Activated T-cell treated with anti-CD3 and anti-CD28 coated beads for 24 hours (primary cell): ENCODE results near the gene THYN1.
A peak's percentile ranks its signal among the peaks of the same experiment; 100 is the strongest.

Source experiments
- DNase-seq: peaks from one replicate; pipeline ENCODE4 v3.0.0-alpha.2; 2020; ENCODE audit warnings: low read depth

THYN1 gene

GRCh38 chr11:134248910-134249480 is 4.2 kb downstream of the THYN1 start:
- no peak for DNase-seq

DNA sequence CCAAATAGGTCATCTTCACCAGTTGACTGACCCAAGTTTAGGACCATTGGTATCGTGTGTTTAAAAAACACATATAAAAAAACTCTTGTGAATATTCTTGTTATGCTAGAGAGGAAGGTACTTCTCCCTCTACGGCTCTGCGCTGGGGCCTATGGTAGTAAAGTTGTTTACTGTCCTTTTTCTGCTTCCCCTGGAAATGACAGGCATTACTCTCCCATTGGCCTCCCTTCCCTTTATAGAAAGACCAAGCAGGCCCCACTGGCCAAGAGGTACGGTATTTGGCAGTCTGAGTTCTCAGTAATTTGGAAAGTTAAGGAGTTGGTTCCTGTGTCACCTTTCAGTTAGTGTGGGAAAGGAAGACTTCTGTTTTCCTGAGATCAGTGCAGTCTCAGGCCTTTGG is 6.5 kb downstream of the THYN1 start:
- DNase-seq: no peak

GRCh38 chr11:134246100-134246499 is 7.1 kb downstream of the THYN1 start:
- no peak for DNase-seq

DNA sequence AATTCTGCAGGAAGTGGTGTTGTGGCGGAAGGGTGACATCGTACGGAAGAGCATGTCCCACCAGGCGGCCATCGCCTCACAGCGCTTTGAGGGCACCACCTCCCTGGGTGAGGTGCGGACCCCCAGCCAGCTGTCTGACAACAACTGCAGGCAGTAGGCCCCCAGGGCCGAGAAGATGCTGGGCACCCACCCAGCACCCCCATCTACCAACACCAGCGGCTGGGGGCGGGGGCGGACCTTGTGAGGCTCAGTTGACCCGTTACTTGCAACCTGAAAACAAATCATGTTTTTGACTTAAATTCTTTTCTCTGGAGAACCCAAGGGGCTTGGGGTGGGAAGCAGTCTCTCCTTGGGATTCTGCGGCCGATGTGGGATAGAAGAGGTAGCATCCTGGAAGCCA is 7.7 kb downstream of the THYN1 start:
- DNase-seq: no peak

DNA sequence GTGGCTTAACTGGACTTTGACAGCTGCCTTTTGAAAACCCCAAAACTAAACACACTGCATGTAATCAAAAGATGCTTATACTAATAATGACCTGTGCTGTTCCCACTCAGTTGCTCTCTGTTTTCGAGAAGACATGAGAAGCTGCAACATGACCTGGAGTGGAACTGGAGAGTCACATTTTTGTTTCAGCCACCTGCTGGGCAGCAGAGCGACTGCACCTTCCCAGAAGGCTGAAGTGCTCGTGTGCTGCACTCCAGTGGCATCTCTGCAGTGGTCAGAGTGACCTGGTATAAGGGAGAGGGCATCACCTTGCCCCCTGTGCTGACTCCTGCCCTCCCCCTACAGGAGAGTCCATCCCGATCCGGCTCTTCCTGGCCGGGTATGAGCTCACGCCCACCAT is 8.6 kb downstream of the THYN1 start:
- DNase-seq: no peak

DNA sequence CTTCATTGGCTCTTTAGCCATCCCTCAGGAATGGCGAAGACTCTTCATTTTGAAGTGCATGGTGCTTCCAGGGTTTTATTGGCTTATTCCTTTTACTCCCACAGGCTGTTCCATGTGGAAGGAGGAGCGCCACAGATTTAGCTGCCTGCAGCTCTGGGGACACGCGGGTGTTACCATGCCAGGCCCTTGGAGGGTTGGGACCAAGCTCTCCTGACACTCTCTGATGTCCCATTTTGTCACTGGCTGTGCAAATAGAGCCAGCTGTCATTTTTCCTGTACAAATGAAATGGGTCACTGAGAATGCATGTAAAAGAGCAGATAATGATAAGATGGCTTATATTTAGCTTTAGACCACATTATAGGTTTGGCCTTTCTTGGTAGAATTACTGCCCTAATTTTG is 9.2 kb downstream of the THYN1 start:
- no peak for DNase-seq

- no peak for DNase-seq
Measured at GRCh38 chr11:134242376-134242775, 10.8 kb downstream of the THYN1 start.

DNA sequence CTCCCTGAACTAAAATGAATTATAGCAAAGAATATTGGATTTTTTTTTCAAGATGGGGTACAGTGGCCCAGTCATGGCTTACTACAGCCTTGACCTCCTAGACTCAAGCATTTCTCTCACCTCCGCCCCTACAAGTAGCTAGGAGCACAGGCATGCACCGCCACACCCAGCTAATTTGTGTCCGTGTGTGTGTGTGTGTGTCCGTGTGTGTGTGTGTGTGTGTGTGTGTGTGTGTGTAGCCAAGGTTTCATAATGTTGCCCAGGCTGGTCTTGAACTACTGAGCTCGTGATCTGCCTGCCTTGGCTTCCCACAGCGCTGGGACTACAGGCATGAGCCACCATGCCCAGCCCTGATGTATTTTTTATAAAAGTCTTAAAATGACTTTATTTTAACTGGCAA is 12.6 kb downstream of the THYN1 start:
- no peak for DNase-seq

GRCh38 chr11:134238956-134239355 is 14.2 kb downstream of the THYN1 start:
- no peak for DNase-seq

DNA sequence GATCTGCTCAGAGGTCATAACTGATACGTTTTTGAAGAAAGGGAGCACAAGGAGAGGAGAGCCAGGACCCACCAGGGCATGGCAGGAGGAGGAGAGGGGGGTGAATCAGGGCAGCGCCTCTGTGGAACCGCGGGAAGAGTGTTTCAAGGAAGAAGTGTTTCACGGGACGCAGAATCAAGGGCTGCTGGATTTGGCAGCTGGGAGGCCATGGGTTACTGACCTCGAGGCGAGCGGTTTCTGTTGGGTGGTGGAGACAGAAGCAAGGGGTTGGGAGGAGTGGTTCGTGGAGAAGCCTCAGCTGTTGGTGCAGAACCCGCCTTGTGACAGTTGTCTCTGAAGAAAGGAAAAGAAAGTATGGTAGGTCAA is 15.6 kb downstream of the THYN1 start:
- no peak for DNase-seq

DNA sequence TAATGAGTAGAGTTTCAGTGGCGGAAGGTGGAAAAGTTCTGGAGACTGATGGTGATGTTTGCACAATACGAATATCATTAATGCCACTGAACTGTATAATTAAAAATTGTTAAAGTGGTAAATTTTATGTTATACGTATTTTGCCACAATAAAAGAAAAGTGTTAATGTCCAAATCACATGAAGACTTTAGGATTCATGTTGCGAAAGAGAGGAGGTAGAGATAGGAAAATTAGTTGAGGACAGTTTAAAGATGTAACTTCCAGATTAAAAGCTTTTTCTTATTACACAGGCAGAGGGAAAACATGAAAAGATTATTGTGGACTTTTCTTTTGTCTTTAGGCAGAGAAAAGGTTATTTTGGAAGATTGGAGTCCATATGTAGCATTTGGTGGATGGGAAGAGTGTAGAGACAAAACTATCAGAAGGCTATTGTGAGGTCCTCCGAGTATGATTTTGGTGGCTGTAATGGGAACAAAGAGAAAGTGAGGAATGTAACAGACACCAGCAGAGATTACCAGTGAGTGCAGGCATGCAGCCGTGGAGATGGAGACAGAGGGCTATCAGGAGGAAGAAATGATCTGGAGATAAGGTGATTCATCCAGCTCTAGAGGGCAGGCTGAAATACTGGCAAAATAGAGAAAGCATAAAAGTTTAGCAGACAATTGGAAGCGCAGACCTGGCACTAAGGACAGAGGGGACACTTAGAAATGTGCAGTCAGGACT is 16.2 kb downstream of the THYN1 start:
- no peak for DNase-seq

- no peak for DNase-seq
Measured at GRCh38 chr11:134235399-134235798, 17.8 kb downstream of the THYN1 start.

GRCh38 chr11:134233729-134234179 is 19.4 kb downstream of the THYN1 start:
- DNase-seq: no peak

- DNase-seq: no peak
Measured at GRCh38 chr11:134231958-134232659, 21.0 kb downstream of the THYN1 start.

- no peak for DNase-seq
Measured at GRCh38 chr11:134230339-134230738, 22.8 kb downstream of the THYN1 start.

DNA sequence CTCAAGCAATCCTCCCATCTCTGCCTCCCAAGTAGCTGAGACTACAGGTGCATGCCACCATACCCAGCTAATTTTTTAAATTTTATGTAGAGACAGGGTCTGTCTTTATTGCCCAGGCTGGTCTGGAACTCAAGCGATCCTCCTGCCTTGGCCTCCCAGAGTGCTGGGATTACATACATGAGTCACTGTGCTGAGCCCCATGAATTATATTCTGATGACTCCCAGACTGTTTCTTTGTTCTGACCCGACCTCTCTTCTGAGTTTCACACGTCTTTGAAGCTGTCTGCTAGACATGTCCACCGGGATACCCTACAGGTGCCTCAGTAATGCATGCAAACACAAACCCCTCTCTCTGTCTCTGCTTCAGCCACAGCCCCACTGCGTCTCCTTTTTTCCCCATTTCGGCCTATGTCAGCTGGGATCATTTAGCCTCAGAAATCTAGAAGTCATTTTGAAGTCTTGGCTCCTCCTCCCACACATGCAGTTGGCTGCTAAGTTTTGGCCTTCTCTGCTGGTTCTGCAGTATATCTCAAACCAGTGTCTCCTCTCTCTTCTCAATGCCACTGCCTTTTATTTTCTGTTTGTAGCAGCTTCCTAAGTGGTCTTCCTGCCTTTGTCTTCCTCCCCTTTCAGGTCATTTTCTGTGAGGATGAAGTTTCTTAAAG is 23.9 kb downstream of the THYN1 start:
- DNase-seq: no peak

- no peak for DNase-seq
Measured at GRCh38 chr11:134228625-134229024, 24.5 kb downstream of the THYN1 start.

DNA sequence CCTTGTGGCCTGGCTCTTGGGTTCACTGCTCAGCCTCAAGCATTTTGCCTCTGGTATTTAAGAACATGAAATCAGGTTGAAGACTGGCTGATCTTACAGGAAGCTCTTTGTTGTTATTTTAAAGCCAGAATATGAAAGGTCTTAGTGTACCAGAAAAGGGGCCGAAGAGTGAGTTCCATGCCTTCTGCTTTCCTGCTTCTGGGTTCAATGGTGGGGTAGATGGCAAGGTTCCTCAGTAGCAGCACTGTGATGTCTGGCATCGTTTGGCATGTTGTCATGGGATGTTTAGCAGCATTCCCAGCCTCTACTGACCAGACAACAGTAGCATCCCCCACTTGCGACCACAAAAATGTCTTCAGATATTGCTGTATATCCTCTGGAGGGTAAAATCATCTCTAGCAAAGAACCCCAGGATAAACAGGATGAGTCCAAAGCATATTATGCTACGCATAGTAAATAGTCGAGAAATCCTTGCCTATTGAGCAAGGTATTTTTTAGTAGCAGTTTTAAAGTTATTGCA is 26.3 kb downstream of the THYN1 start:
- DNase-seq: no peak

DNA sequence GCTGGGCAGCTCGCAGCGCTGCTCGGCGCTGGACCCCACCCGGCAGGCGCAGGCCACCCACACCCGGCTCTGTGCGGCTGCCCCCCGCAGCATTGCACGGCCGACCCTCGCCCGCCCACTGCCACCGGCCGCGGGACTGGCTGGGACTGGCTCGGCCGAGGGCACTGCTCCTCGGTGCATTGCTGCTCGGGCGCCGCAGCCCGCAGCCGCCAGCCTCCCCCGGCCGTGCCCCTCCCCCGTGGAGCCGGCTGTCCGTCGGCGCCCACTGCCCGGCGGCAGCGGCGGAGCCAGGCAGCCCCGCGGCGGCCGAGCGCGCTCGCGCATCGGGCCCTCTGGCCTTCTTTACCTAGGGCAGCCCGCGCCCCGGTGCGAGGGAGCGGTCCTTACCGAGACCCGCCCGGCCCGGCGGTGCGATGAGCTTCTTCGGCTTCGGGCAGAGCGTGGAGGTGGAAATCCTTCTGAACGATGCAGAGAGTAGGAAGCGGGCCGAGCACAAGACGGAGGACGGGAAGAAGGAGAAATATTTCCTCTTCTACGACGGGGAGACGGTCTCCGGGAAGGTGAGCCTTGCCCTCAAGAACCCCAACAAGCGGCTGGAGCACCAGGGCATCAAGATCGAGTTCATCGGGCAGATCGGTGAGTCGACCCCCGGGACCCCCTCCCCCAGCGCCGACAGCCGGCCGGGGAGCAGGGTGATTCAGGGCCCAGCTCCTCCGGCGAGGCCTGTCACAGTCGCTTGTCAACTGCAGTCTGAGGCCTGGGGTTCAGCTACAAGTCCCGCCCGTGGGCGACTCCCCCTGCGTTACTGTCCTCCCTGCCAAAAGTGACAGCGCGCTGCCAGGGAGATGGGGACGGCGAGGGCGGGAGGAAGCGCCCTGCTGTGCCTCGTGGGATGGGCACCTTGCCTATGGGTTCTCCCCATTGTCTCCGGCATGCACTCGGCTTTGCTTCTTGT is 28.2 kb downstream of the THYN1 start:
- DNase-seq: peak; percentile 50

GRCh38 chr11:134223836-134224709 is 29.1 kb downstream of the THYN1 start, which contains the start of the genes NCAPD3 and VPS26B:
TSS of gene NCAPD3 (minus strand) at chr11:134223967. CDS start at chr11:134223926, 41 bp downstream.
TSS of gene VPS26B (plus strand) at chr11:134224671. CDS start at chr11:134225123, 452 bp downstream.
- peak; percentile 95 for DNase-seq
